ENCODE results near the gene RGS16. TPM values are rescaled to one million over a fixed set of nuclear protein-coding genes. Genes with fewer than 3 reads are reported as not detected.

The RGS16 gene
- total and polyA plus RNA-seq, 9 of the 15 experiments (the other 6 are each of a cell fraction or from before 2014, with no cell fraction given) = 0.07 to 0.55 (median 0.36) TPM

- POLR2A ChIA-PET = interaction anchor here (1.0 kb wide), 1 partner anchor 11 kb away, joined by 4 read pairs; no protein-coding TSS in a partner anchor
- no peak overlapping the region for H3K9ac ChIP-seq (ENCODE audit: insufficient read depth in 1 of 2, low read depth in 2 of 2, low read length in 2 of 2)
- ATAC-seq = peak; percentile 67
- H2AFZ ChIP-seq (ENCODE audit: low read depth, low read length) = no peak overlapping the region
- peaks cover 3% of the 10 kb centered on the region; the same call in 1 of the 2 replicates for H4K20me1 ChIP-seq (replicated peaks; ENCODE audit: control insufficient read depth, insufficient read depth, low read length)
- no peaks in the 10 kb centered on the region for H3K9me1 ChIP-seq (ENCODE audit: control insufficient read depth, insufficient read depth, low read length)
- H3K4me3 ChIP-seq = no peak overlapping the region
- no peak overlapping the region for H3K27ac ChIP-seq (ENCODE audit: extremely low read depth, low read depth, low read length)
- no peak for DNase-seq (ENCODE audit: extremely low read depth in 1 of 4, low spot score in 3 of 4)
- no peak overlapping the region for H3K4me2 ChIP-seq (ENCODE audit: insufficient read depth, low read length)
- CTCF ChIA-PET (ENCODE audit: low intra/inter-chr PET ratio) = interaction anchor here (0.9 kb wide), 1 partner anchor 142 kb away, joined by 3 read pairs; no protein-coding TSS in a partner anchor
- no peak for FAIRE-seq
- intact Hi-C loops (cut with micrococcal nuclease) (no loop called here), in situ Hi-C loops (cut with MboI) (no loop called here)
- peaks cover 19 to 51% of the 10 kb centered on the region in 2 experiments for H3K27me3 ChIP-seq (ENCODE audit: control insufficient read depth in 2 of 2, insufficient read depth in 2 of 2, low read length in 2 of 2)
- H3K36me3 ChIP-seq (ENCODE audit: control insufficient read depth, insufficient read depth, low read length) = no peaks in the 10 kb centered on the region
- H3K4me1 ChIP-seq (replicated peaks in 1 of 2; ENCODE audit: control insufficient read depth in 2 of 2, insufficient read depth in 2 of 2, low read length in 2 of 2) = no peaks in the 10 kb centered on the region
- H3K79me2 ChIP-seq (ENCODE audit: control insufficient read depth, insufficient read depth, low read length) = no peaks in the 10 kb centered on the region
- TF ChIP-seq, protein P1, sequence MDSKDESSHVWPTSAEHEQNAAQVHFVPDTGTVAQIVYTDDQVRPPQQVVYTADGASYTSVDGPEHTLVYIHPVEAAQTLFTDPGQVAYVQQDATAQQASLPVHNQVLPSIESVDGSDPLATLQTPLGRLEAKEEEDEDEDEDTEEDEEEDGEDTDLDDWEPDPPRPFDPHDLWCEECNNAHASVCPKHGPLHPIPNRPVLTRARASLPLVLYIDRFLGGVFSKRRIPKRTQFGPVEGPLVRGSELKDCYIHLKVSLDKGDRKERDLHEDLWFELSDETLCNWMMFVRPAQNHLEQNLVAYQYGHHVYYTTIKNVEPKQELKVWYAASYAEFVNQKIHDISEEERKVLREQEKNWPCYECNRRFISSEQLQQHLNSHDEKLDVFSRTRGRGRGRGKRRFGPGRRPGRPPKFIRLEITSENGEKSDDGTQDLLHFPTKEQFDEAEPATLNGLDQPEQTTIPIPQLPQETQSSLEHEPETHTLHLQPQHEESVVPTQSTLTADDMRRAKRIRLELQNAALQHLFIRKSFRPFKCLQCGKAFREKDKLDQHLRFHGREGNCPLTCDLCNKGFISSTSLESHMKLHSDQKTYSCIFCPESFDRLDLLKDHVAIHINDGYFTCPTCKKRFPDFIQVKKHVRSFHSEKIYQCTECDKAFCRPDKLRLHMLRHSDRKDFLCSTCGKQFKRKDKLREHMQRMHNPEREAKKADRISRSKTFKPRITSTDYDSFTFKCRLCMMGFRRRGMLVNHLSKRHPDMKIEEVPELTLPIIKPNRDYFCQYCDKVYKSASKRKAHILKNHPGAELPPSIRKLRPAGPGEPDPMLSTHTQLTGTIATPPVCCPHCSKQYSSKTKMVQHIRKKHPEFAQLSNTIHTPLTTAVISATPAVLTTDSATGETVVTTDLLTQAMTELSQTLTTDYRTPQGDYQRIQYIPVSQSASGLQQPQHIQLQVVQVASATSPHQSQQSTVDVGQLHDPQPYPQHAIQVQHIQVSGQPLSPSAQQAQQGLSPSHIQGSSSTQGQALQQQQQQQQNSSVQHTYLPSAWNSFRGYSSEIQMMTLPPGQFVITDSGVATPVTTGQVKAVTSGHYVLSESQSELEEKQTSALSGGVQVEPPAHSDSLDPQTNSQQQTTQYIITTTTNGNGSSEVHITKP (IDR thresholded peaks at IDR 0.05; ENCODE audit: partially characterized antibody) = peak; percentile 86
- TF ChIP-seq ZBTB17 (CRISPR knock-in tag; IDR thresholded peaks at IDR 0.05) = 0 out of 2 replicates have a peak, but pooled peaks have one; percentile 23
- TF ChIP-seq MYC (IDR thresholded peaks at IDR 0.05; ENCODE audit: low read depth, low read length) = no peak
- TF ChIP-seq MYC (CRISPR knock-in tag; IDR thresholded peaks at IDR 0.05; ENCODE audit: borderline replicate concordance, low read depth) = no peak
- TF ChIP-seq ZNF699 (CRISPR knock-in tag; IDR thresholded peaks at IDR 0.05; ENCODE audit: insufficient replicate concordance) = no peak
- TF ChIP-seq YY1 (IDR thresholded peaks at IDR 0.05; ENCODE audit: borderline replicate concordance in 1 of 3, control insufficient read depth in 1 of 3, extremely low read depth in 1 of 3, insufficient read depth in 3 of 3, insufficient read length in 1 of 3, insufficient replicate concordance in 2 of 3, low read depth in 1 of 3, low read length in 2 of 3) = no peak
- no peak for TF ChIP-seq NUFIP1 (IDR thresholded peaks at IDR 0.05; ENCODE audit: partially characterized antibody)
- TF ChIP-seq ESRRB (CRISPR knock-in tag; IDR thresholded peaks at IDR 0.05; ENCODE audit: borderline replicate concordance) = no peak
- no peak for TF ChIP-seq SIX5 (IDR thresholded peaks at IDR 0.05; ENCODE audit: borderline replicate concordance in 1 of 2, insufficient read depth in 1 of 2, low read depth in 1 of 2, low read length in 2 of 2)
- TF ChIP-seq ZNF124 (CRISPR knock-in tag; IDR thresholded peaks at IDR 0.05) = no peak
- no TSS peak for BruUV-seq (replicated peaks)
- WGBS (ENCODE audit: insufficient coverage, low coverage, missing lambda C conversion rate) = 2% methylated on average over 4 of the region's 4 CpGs
- no peaks in the 10 kb centered on the region for H3K9me3 ChIP-seq (replicated peaks; ENCODE audit: control insufficient read depth, insufficient read depth, low read depth, low read length)
Measured at GRCh38 chr1:182644886-182645285, 40.7 kb upstream of the RGS16 start.

Data from K562 (cell line).